Activated CD4-positive, alpha-beta T cell treated with anti-CD3 and anti-CD28 coated beads, Interleukin-10, Interleukin-2, amounts not matched to agents 100 ng/mL and 50 ng/mL, durations not matched to agents 16 hours and 8 hours (primary cell): ENCODE measurements around the gene DCPS.
"Not testable (repeated sequence)": the region's sequence is repeated elsewhere in the genome, so short reads cannot be mapped to it uniquely, and the experiment has no call there.

Experiments used
- DNase-seq: peaks from one replicate; pipeline ENCODE4 v3.0.0-alpha.2; 2020

Gene DCPS

GRCh38 chr11:126385991-126386728 lies 82.3 kb downstream of the DCPS start:
- DNase-seq: no peak

GRCh38 chr11:126386729-126387071 lies 82.8 kb downstream of the DCPS start:
- not testable (repeated sequence) for DNase-seq

GRCh38 chr11:126387857-126388256 lies 84.0 kb downstream of the DCPS start:
- no peak for DNase-seq

- DNase-seq: no peak
Measured at GRCh38 chr11:126390272-126390867, 86.5 kb downstream of the DCPS start.

GRCh38 chr11:126391286-126391954 lies 87.6 kb downstream of the DCPS start:
- DNase-seq: no peak

- no peak for DNase-seq
Measured at GRCh38 chr11:126391970-126392632, 88.2 kb downstream of the DCPS start.

- DNase-seq: no peak
Measured at GRCh38 chr11:126392633-126393013, 88.8 kb downstream of the DCPS start.

GRCh38 chr11:126393143-126393542 lies 89.3 kb downstream of the DCPS start:
- no peak for DNase-seq

- DNase-seq: no peak
Measured at GRCh38 chr11:126394036-126394435, 90.2 kb downstream of the DCPS start.

- DNase-seq: not testable (repeated sequence)
Measured at GRCh38 chr11:126394634-126395072, 90.8 kb downstream of the DCPS start.
